Measurements from ENCODE around the gene OR6B1.

Gene OR6B1

GRCh38 chr7:143980746-143981510 lies 19.2 kb upstream of the OR6B1 start:
- DNase-seq (ENCODE audit: insufficient read length, low spot score) (no peak), FAIRE-seq (no peak)
- no peak for TF ChIP-seq CTCF (IDR thresholded peaks at IDR 0.05; ENCODE audit: insufficient read depth, missing control alignments)

GRCh38 chr7:143983960-143984359 lies 16.2 kb upstream of the OR6B1 start:
- DNase-seq (ENCODE audit: insufficient read length, low spot score) (no peak), FAIRE-seq (no peak)
- TF ChIP-seq CTCF (IDR thresholded peaks at IDR 0.05; ENCODE audit: insufficient read depth, missing control alignments): no peak

GRCh38 chr7:143987513-143987912 lies 12.6 kb upstream of the OR6B1 start:
- DNase-seq (ENCODE audit: insufficient read length, low spot score) (no peak), FAIRE-seq (no peak)
- no peak for TF ChIP-seq CTCF (IDR thresholded peaks at IDR 0.05; ENCODE audit: insufficient read depth, missing control alignments)

- FAIRE-seq (no peak), DNase-seq (ENCODE audit: insufficient read length, low spot score) (no peak)
- TF ChIP-seq CTCF (IDR thresholded peaks at IDR 0.05; ENCODE audit: insufficient read depth, missing control alignments): no peak
Observed at GRCh38 chr7:143988976-143989745, 11.0 kb upstream of the OR6B1 start.

- FAIRE-seq (no peak), DNase-seq (ENCODE audit: insufficient read length, low spot score) (no peak)
- no peak for TF ChIP-seq CTCF (IDR thresholded peaks at IDR 0.05; ENCODE audit: insufficient read depth, missing control alignments)
Observed at GRCh38 chr7:143992670-143993069, 7.5 kb upstream of the OR6B1 start.

GRCh38 chr7:143993924-143994323 lies 6.2 kb upstream of the OR6B1 start:
- no peak for TF ChIP-seq CTCF (IDR thresholded peaks at IDR 0.05; ENCODE audit: insufficient read depth, missing control alignments)

GRCh38 chr7:144001543-144001942 lies 1.4 kb downstream of the OR6B1 start:
- TF ChIP-seq CTCF (IDR thresholded peaks at IDR 0.05; ENCODE audit: insufficient read depth, missing control alignments): no peak
- DNase-seq (ENCODE audit: insufficient read length, low spot score): no peak
- FAIRE-seq: no peak

More at GRCh38 chr7:143993924-143994323, 6.2 kb upstream of the OR6B1 start:
- DNase-seq (ENCODE audit: insufficient read length, low spot score) (no peak), FAIRE-seq (no peak)
